HEK293 (cell line): ENCODE results near the gene ORC2.

Source experiments
- CTCF ChIA-PET: fragments of 350-600 bp; formaldehyde crosslinking; extraction: SDS; loops from one replicate; lab custom pipeline; 2021; ENCODE audit warnings: antibody characterized with exemption; lab: Yijun Ruan, JAX
- POLR2A ChIA-PET: fragments of 300-600 bp; formaldehyde crosslinking; extraction: SDS; loops from one replicate; lab custom pipeline; 2020; ENCODE audit warnings: antibody characterized with exemption, inconsistent platforms; lab: Yijun Ruan, JAX
- H3K27ac ChIP-seq: fragments of 200-500 bp; sonication (Bioruptor generic); 2 replicates; pipeline ENCODE4 v1.5.1; 2014; ENCODE audit warnings: low read depth, low read length, control low read depth, inconsistent platforms; ENCODE audit errors: extremely low read depth
- H3K36me3 ChIP-seq, 2 experiments: fragments of 200-500 bp in 1 of 2; sonication (Bioruptor generic) in 1 of 2; 1 replicate in 1 of 2; 2 replicates in 1 of 2; pipeline ENCODE4 v1.5.1; 2014 to 2017; ENCODE audit warnings: inconsistent platforms in 2 of 2, low read length in 2 of 2; ENCODE audit not compliant: control insufficient read depth in 2 of 2, insufficient read depth in 1 of 2
- H3K4me1 ChIP-seq: fragments of 200-500 bp; sonication (Bioruptor generic); 2 replicates; pipeline ENCODE4 v1.5.1; 2014; ENCODE audit warnings: mild to moderate bottlenecking, low read length, inconsistent platforms; ENCODE audit not compliant: control insufficient read depth, insufficient read depth
- H3K4me3 ChIP-seq: 2 replicates; pipeline ENCODE4 v1.5.1; 2011; ENCODE audit warnings: low read depth, mild to moderate bottlenecking, control low read depth, low read length, moderate library complexity
- H3K9me3 ChIP-seq: fragments of 200-500 bp; sonication (Bioruptor generic); 2 replicates; pipeline ENCODE4 v1.5.1; 2014; ENCODE audit warnings: low read depth, low read length, inconsistent platforms; ENCODE audit not compliant: control insufficient read depth, insufficient read depth
- GFI1B ChIP-seq: fragments of 450-650 bp; formaldehyde crosslinking; IDR thresholded peaks from 2 replicates; pipeline ENCODE4 v1.5.1; 2016; ENCODE audit warnings: missing biosample characterization, missing genetic modification characterization
- GLI2 ChIP-seq: fragments of 450-650 bp; formaldehyde crosslinking; IDR thresholded peaks from 2 replicates; pipeline ENCODE4; 2017; ENCODE audit warnings: missing biosample characterization, missing genetic modification characterization, low read depth, borderline replicate concordance
- KLF17 ChIP-seq: fragments of 450-650 bp; formaldehyde crosslinking; IDR thresholded peaks from 2 replicates; pipeline ENCODE4 v1.5.1; 2016; ENCODE audit warnings: missing biosample characterization, missing genetic modification characterization
- OVOL3 ChIP-seq: fragments of 450-650 bp; formaldehyde crosslinking; IDR thresholded peaks from 2 replicates; pipeline ENCODE4 v1.5.1; 2016; ENCODE audit warnings: missing biosample characterization, missing genetic modification characterization
- PRDM6 ChIP-seq: fragments of 450-650 bp; formaldehyde crosslinking; IDR thresholded peaks from 2 replicates; pipeline ENCODE4 v1.5.1; 2017; ENCODE audit warnings: missing biosample characterization, missing genetic modification characterization
- SP2 ChIP-seq: fragments of 450-650 bp; formaldehyde crosslinking; IDR thresholded peaks from 2 replicates; pipeline ENCODE4 v1.5.1; 2016; ENCODE audit warnings: missing biosample characterization, missing genetic modification characterization
- SP7 ChIP-seq: fragments of 450-650 bp; formaldehyde crosslinking; IDR thresholded peaks from 2 replicates; pipeline ENCODE4 v1.5.1; 2016; ENCODE audit warnings: missing biosample characterization, missing genetic modification characterization
- ZBTB11 ChIP-seq: fragments of 450-650 bp; formaldehyde crosslinking; conservative IDR thresholded peaks from 2 replicates; pipeline ENCODE4 v1.5.1; 2016; ENCODE audit warnings: low read depth, missing biosample characterization, missing genetic modification characterization
- ZFHX2 ChIP-seq: fragments of 450-650 bp; formaldehyde crosslinking; conservative IDR thresholded peaks from 2 replicates; pipeline ENCODE4 v1.5.1; 2016; ENCODE audit warnings: missing biosample characterization, missing genetic modification characterization
- ZFP37 ChIP-seq: fragments of 450-650 bp; formaldehyde crosslinking; IDR thresholded peaks from 2 replicates; pipeline ENCODE4 v1.5.1; 2016; ENCODE audit warnings: missing biosample characterization, missing genetic modification characterization
- ZNF175 ChIP-seq: fragments of 450-650 bp; formaldehyde crosslinking; IDR thresholded peaks from 2 replicates; pipeline ENCODE4 v1.5.1; 2016; ENCODE audit warnings: missing biosample characterization, missing genetic modification characterization
- ZNF335 ChIP-seq: fragments of 450-650 bp; formaldehyde crosslinking; conservative IDR thresholded peaks from 2 replicates; pipeline ENCODE4 v1.5.1; 2016; ENCODE audit warnings: missing biosample characterization, missing genetic modification characterization
- ZNF514 ChIP-seq: fragments of 450-650 bp; formaldehyde crosslinking; IDR thresholded peaks from 2 replicates; pipeline ENCODE4 v1.5.1; 2016; ENCODE audit warnings: missing biosample characterization, missing genetic modification characterization
- ZNF521 ChIP-seq: fragments of 450-650 bp; formaldehyde crosslinking; IDR thresholded peaks from 2 replicates; pipeline ENCODE4 v1.5.1; 2017; ENCODE audit warnings: missing biosample characterization, mild to moderate bottlenecking, missing genetic modification characterization
- ZNF544 ChIP-seq: fragments of 450-650 bp; formaldehyde crosslinking; IDR thresholded peaks from 2 replicates; pipeline ENCODE4 v1.5.0; 2017; ENCODE audit warnings: missing biosample characterization, missing genetic modification characterization
- ZNF600 ChIP-seq: fragments of 450-650 bp; formaldehyde crosslinking; IDR thresholded peaks from 2 replicates; pipeline ENCODE4 v1.5.1; 2016; ENCODE audit warnings: missing biosample characterization, missing genetic modification characterization
- ZNF629 ChIP-seq: fragments of 450-650 bp; formaldehyde crosslinking; IDR thresholded peaks from 2 replicates; pipeline ENCODE4 v1.5.1; 2017; ENCODE audit warnings: missing biosample characterization, missing genetic modification characterization
- ZNF660 ChIP-seq: fragments of 450-650 bp; IDR thresholded peaks from 2 replicates; pipeline ENCODE4 v1.5.1; 2018; ENCODE audit warnings: missing biosample characterization, mild to moderate bottlenecking, missing genetic modification characterization
- ZNF670 ChIP-seq: fragments of 450-650 bp; formaldehyde crosslinking; IDR thresholded peaks from 2 replicates; pipeline ENCODE4 v1.5.1; 2016; ENCODE audit warnings: missing biosample characterization, missing genetic modification characterization, low read depth
- ZNF768 ChIP-seq: fragments of 450-650 bp; formaldehyde crosslinking; IDR thresholded peaks from 2 replicates; pipeline ENCODE4 v1.5.1; 2018; ENCODE audit warnings: missing biosample characterization, mild to moderate bottlenecking, missing genetic modification characterization
- ZXDB ChIP-seq: fragments of 450-650 bp; formaldehyde crosslinking; IDR thresholded peaks from 2 replicates; pipeline ENCODE4 v1.5.1; 2016; ENCODE audit warnings: missing biosample characterization, missing genetic modification characterization
- TF ChIP-seq, protein P1 (sequence below): fragments of 450-650 bp; formaldehyde crosslinking; IDR thresholded peaks from 2 replicates; pipeline ENCODE4 v1.5.1; 2016; ENCODE audit warnings: missing biosample characterization, missing genetic modification characterization, borderline replicate concordance

Gene ORC2

GRCh38 chr2:200864176-200865034 lies 99.1 kb downstream of the ORC2 start, which contains the start of gene CLK1 (continued):
- peak; percentile 78; the same call in 1 of the 2 replicates for TF ChIP-seq KLF17 (tag by site-specific recombination)
- no peak for TF ChIP-seq PRDM6 (tag by site-specific recombination)
- TF ChIP-seq ZNF544 (tag by site-specific recombination): no peak
- TF ChIP-seq ZFHX2: peak; percentile 88
- no peak for TF ChIP-seq ZNF768 (tag by site-specific recombination)
- peak; percentile 45; the same call in 1 of the 2 replicates for TF ChIP-seq ZBTB11 (tag by site-specific recombination)
- no peak for TF ChIP-seq ZNF670
- TF ChIP-seq, protein P1, sequence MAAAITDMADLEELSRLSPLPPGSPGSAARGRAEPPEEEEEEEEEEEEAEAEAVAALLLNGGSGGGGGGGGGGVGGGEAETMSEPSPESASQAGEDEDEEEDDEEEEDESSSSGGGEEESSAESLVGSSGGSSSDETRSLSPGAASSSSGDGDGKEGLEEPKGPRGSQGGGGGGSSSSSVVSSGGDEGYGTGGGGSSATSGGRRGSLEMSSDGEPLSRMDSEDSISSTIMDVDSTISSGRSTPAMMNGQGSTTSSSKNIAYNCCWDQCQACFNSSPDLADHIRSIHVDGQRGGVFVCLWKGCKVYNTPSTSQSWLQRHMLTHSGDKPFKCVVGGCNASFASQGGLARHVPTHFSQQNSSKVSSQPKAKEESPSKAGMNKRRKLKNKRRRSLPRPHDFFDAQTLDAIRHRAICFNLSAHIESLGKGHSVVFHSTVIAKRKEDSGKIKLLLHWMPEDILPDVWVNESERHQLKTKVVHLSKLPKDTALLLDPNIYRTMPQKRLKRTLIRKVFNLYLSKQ: no peak
- TF ChIP-seq, all 188 proteins: peak for 44

DNA sequence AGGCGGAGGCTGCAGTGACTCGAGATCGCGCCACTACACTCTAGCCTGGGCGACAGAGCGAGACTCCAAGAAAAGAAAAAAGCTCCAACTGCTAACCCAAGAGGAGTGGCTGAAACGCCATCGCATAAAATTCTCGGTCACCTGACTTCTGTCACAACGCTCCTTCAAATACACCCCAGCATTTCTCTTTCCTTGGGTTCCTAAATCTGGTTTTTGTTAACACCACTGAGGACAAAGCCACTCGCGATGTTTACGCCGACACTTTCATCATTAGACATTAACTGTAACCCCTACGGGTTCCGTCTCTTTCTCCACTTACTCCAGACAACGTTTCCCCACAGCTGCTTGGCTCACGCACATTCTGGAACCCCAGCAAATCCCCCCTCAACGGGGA lies 99.7 kb downstream of the ORC2 start:
- Histone ChIP-seq H3K4me1 (peaks cover 12% of the 10 kb centered on the region; the same call in 1 of the 2 replicates), H3K4me3 (peak overlapping the region; percentile 95)
- POLR2A ChIA-PET: interaction anchor here (0.6 to 2.0 kb wide), 19 partner anchors 9 to 941 kb away, joined by 3 to 36 read pairs (median 5); partner anchors contain the start of genes BZW1, CASP10, NIF3L1 and PPIL3
- 0 out of 2 replicates have a peak, but pooled peaks have one; percentile 19 for TF ChIP-seq ZNF335 (tag by site-specific recombination)
- no peak for TF ChIP-seq ZNF600 (tag by site-specific recombination)
- TF ChIP-seq, all 188 proteins: peak for 1
- Histone ChIP-seq H3K9me3 (no peaks in the 10 kb centered on the region), H3K36me3 (peaks cover 12 to 35% of the 10 kb centered on the region in 2 experiments), H3K27ac (peak overlapping the region; percentile 97)
- CTCF ChIA-PET: interaction anchor here (0.9 kb wide), 1 partner anchor 150 kb away, joined by 5 read pairs; no protein-coding TSS in a partner anchor

GRCh38 chr2:200862532-200863000 lies 100.9 kb downstream of the ORC2 start:
- CTCF ChIA-PET: no interaction called here
- TF ChIP-seq ZNF175 (no peak), GFI1B (tag by site-specific recombination) (peak; percentile 69), ZNF600 (tag by site-specific recombination) (peak; percentile 62), ZFP37 (tag by site-specific recombination) (no peak), OVOL3 (tag by site-specific recombination) (peak; percentile 49; the same call in 1 of the 2 replicates), ZNF514 (no peak), ZNF629 (tag by site-specific recombination) (peak; percentile 94), SP7 (0 out of 2 replicates have a peak, but pooled peaks have one; percentile 14), SP2 (tag by site-specific recombination) (peak; percentile 48; the same call in 1 of the 2 replicates), ZXDB (tag by site-specific recombination) (peak; percentile 17; the same call in 1 of the 2 replicates), GLI2 (tag by site-specific recombination) (no peak), ZNF660 (tag by site-specific recombination) (0 out of 2 replicates have a peak, but pooled peaks have one; percentile 12), ZNF521 (tag by site-specific recombination) (no peak)

More at GRCh38 chr2:200862532-200863000, 100.9 kb downstream of the ORC2 start:
- peak overlapping the region; percentile 97; the same call in 1 of the 2 replicates for H3K27ac ChIP-seq
- POLR2A ChIA-PET: interaction anchor here (0.7 kb wide), 2 partner anchors 111 to 270 kb away, joined by 3 read pairs; no protein-coding TSS in a partner anchor
- H3K9me3 ChIP-seq: no peaks in the 10 kb centered on the region
- peaks cover 23 to 47% of the 10 kb centered on the region in 2 experiments for H3K36me3 ChIP-seq
- H3K4me1 ChIP-seq: 0 out of 2 replicates have a peak, but pooled peaks cover 10% of the 10 kb centered on the region
- peak overlapping the region; percentile 95 for H3K4me3 ChIP-seq
